Right lung (tissue), 5 donors: ENCODE data around the gene F3. TPM values are rescaled to one million over a fixed set of nuclear protein-coding genes. Genes with fewer than 3 reads are reported as not detected.

Source experiments
- polyA plus RNA-seq, 5 donors: library from polyadenylated mRNA; unstranded; fragments of 120-200 nt; gene quantifications; one replicate each; pipeline versions ENCODE4 v1.2.1 to v1.2.3, GENCODE V29; 2013; ENCODE audit warnings: inconsistent platforms in 1 of 5, low replicate concordance in 1 of 5; ENCODE audit not compliant: insufficient read length in 5 of 5, insufficient read depth in 1 of 5

The F3 gene
- polyA plus RNA-seq, 5 donors, result 4.2 to 8.5 (median 4.9) TPM

Other genes with a start within 250 kb of the F3 start
- 10 to 100 TPM; 37.1 to 49.2 (median 47.7) TPM for gene ABCD3, start 123.4 kb downstream of the F3 start, polyA plus RNA-seq